WERI-Rb-1 (cell line): Measurements from ENCODE around the gene CLDN3.

ENCODE experiments used
- DNase-seq: peaks from one replicate; pipeline ENCODE4 v3.0.0-alpha.2; 2020
- H3K27ac ChIP-seq: fragments of 250-450 bp; sonication (Bioruptor Pico); 2 replicates; pipeline ENCODE4 v1.5.1; 2020; ENCODE audit warnings: mild to moderate bottlenecking, moderate library complexity
- H3K27me3 ChIP-seq: fragments of 250-450 bp; sonication (Bioruptor Pico); 2 replicates; pipeline ENCODE4 v1.5.1; 2021; ENCODE audit warnings: mild to moderate bottlenecking, low read depth, moderate library complexity; ENCODE audit not compliant: insufficient read depth, severe bottlenecking
- H3K36me3 ChIP-seq: fragments of 250-450 bp; sonication (Bioruptor Pico); 2 replicates; pipeline ENCODE4 v1.5.1; 2020; ENCODE audit warnings: mild to moderate bottlenecking, moderate library complexity
- H3K4me3 ChIP-seq: 2 replicates; pipeline ENCODE4 v1.5.1; 2011; ENCODE audit warnings: low read depth, mild to moderate bottlenecking, control low read depth, low read length
- H3K9me3 ChIP-seq: fragments of 250-450 bp; sonication (Bioruptor Pico); 2 replicates; pipeline ENCODE4 v1.5.1; 2021; ENCODE audit warnings: mild to moderate bottlenecking, moderate library complexity; ENCODE audit not compliant: severe bottlenecking
- TF ChIP-seq, protein P1 (sequence below): IDR thresholded peaks from 2 replicates; pipeline ENCODE4 v1.5.1; 2011; ENCODE audit warnings: low read depth, mild to moderate bottlenecking, control low read depth, inconsistent platforms, low read length

CLDN3 gene

DNA sequence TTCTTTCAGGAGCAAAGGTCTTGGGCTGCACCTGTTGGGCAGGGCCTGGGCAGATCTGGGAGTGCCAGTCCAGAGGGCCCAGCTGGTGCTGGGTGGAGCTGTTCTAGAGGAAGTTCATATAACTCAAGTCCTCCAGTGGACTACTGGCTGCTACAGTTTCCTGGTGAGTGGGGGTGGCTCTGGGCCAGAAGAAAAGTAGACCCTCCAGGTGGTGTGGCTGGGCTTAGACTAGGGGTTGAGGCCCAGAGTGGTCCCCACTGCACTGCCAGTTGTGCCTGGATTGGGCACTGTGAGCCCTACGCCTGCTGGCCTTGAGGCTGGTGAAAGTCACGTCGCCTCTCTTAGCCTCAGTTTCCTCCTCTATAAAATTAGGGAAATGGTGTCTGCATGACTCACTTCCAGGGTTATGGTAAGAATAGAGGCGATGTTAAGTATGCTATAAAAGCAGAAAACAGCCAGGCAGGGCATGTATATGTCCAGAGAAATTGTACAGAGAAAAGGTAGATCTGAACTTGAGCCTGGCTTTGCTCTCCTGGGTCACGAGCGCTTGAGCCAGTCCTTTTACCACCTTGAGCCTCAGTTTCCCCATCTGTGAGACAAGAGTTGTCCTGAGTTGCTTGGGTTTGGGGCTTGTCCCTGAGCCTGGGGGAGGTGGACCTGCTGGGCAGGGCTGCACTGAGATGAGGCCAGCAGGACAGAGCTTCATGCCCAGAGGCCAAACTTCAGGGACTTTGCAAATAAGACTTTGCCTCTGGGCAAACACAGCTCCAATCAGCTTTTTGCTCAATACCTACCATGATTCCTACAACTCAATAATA lies 3.8 kb upstream of the CLDN3 start:
- no peak for DNase-seq
- Histone ChIP-seq H3K27ac (no peak overlapping the region), H3K27me3 (no peaks in the 10 kb centered on the region), H3K36me3 (no peaks in the 10 kb centered on the region), H3K9me3 (no peaks in the 10 kb centered on the region), H3K4me3 (no peak overlapping the region)
- TF ChIP-seq, protein P1, sequence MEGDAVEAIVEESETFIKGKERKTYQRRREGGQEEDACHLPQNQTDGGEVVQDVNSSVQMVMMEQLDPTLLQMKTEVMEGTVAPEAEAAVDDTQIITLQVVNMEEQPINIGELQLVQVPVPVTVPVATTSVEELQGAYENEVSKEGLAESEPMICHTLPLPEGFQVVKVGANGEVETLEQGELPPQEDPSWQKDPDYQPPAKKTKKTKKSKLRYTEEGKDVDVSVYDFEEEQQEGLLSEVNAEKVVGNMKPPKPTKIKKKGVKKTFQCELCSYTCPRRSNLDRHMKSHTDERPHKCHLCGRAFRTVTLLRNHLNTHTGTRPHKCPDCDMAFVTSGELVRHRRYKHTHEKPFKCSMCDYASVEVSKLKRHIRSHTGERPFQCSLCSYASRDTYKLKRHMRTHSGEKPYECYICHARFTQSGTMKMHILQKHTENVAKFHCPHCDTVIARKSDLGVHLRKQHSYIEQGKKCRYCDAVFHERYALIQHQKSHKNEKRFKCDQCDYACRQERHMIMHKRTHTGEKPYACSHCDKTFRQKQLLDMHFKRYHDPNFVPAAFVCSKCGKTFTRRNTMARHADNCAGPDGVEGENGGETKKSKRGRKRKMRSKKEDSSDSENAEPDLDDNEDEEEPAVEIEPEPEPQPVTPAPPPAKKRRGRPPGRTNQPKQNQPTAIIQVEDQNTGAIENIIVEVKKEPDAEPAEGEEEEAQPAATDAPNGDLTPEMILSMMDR, result no peak

DNA sequence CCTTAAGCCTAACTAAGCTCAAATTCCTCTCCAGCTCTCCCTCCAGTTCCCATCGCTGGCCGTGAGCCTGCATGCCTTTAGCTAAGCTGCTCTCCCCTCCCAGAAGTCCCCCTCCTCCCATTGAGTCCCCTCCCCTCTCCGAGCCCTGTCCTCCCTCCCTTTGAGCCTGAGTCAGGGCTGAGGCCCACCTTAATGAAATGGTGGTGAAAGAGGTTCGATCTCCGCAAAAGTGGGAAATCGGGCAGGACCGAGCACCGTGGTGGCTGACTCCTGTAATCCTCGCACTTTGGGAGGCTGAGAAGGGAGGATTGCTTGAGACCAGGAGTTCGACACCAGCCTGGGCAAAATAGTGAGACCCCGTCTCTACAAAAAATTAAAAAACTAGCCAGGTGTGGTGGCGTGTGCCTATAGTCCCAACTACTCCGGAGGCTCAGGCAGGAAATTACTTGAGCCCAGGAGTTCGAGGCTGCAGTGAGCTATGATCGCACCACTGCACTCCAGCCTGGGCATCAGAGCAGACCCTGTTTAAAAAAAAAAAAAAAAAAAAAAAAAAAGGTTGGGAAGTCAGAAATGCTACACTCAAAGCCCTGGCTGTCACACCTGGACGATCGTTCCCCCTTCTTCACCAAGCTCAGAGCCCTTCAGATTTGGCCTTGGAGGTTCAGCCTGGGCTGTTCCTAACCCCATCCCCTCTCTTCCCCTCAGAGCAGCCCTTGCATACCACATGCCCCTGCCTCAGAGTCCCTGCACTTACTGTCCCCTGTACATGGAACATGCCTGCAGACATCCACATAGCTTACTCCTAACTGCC lies 995 bp upstream of the CLDN3 start:
- no peaks in the 10 kb centered on the region for H3K36me3 ChIP-seq

DNA sequence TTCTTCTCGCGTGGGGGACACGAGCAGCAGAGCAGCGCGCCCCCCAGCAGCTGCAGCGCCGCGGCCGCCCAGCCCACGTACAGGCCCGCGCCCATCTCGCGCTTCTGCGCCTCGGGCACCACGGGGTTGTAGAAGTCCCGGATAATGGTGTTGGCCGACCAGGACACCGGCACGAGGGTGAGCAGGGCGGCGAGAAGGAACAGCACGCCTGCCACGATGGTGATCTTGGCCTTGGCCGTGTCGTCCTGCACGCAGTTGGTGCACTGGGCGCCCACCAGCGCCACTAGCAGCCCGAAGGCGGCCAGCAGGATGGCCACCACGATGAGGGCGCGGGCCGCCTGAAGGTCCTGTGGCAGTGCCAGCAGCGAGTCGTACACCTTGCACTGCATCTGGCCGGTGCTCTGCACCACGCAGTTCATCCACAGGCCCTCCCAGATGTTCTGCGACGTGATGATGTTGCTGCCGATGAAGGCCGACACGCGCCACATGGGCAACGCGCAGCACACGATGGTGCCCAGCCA lies 529 bp downstream of the CLDN3 start:
- Histone ChIP-seq H3K27ac (peak overlapping the region; percentile 61), H3K9me3 (no peaks in the 10 kb centered on the region), H3K36me3 (no peaks in the 10 kb centered on the region), H3K4me3 (peak overlapping the region; percentile 45), H3K27me3 (no peaks in the 10 kb centered on the region)
- TF ChIP-seq, protein P1, result no peak
- DNase-seq, result no peak

More for the DNA sequence above, 995 bp upstream of the CLDN3 start:
- peak overlapping the region; percentile 45 for H3K4me3 ChIP-seq
- no peaks in the 10 kb centered on the region for H3K27me3 ChIP-seq
- no peaks in the 10 kb centered on the region for H3K9me3 ChIP-seq
- no peak overlapping the region for H3K27ac ChIP-seq
- DNase-seq, result no peak
- TF ChIP-seq, protein P1, result no peak

DNA sequence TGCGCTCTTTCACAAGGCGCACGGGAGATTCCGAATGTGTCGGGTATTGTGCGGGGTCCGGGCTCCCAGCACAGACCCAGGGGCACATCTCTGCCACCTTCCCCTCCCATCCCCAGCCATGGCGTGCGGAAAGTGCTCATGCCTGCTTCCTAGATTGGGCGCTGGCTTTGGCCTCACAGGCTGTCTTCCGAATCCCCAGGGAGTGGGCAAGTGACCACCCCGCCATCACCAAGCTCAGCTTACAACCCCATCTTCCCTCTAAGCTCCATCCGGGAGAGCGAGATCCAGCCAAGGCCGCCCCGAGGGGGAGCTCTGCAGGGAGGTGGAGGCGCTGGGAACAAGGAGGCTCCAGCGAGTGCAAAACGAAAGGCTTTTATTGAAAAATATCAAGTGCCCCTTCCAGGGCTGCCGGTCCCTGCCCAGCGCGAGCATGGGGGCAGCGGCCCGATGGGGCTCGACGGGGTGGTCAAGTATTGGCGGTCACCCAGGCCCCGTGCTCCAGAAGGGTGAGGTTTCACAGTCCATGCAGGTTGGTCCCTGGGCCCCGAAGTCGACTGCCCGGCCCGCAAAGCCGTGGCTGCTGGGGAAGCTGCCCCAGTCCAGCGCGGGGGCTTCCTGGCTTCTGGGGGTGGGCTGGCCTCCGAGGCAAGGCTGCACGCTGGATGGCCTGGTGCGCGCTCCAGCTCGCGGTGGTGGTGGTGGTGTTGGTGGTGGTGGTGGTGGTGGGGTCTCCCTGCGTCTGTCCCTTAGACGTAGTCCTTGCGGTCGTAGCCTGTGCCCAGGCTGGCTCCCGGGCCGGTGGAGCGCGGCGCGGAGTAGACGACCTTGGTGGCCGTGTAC lies 1.2 kb downstream of the CLDN3 start:
- Histone ChIP-seq H3K4me3 (no peak overlapping the region), H3K27me3 (no peaks in the 10 kb centered on the region), H3K36me3 (no peaks in the 10 kb centered on the region), H3K27ac (no peak overlapping the region), H3K9me3 (no peaks in the 10 kb centered on the region)
- TF ChIP-seq, protein P1, result no peak
- no peak for DNase-seq

DNA sequence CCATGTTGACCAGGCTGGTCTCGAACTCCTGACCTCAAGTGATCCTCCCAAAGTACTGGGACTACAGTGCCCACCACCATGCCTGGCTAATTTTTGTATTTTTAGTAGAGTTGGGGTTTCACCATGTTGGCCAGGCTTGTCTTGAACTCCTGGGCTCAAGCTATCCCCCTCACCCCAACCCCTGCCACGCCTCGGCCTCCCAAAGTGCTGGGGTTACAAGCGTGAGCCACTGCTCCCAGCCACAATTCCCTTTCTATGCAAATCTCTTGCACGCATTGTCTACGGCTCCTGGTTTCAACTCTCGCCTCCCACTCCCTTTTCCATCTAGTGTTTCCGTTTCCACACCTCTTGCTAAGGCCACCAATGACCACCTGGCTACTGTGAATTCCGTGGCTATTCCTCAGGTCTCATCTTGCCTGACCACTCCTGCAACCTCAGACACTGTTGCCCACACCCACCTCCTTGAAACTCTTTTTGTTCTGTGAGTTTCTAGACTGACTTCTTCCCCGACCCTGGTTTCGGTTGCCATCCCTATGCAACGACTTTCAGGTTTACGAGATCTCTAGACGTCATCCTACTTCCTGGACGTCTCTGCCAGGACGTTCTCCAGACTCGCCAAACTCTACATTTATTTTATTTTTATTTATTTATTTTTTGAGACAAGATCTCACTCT lies 3.4 kb downstream of the CLDN3 start:
- no peak overlapping the region for H3K27ac ChIP-seq
- no peak for DNase-seq
- H3K9me3 ChIP-seq, result no peaks in the 10 kb centered on the region
- no peak overlapping the region for H3K4me3 ChIP-seq
- no peaks in the 10 kb centered on the region for H3K27me3 ChIP-seq
- no peaks in the 10 kb centered on the region for H3K36me3 ChIP-seq
- TF ChIP-seq, protein P1, result no peak
